Activated CD4-positive, CD25-positive, alpha-beta regulatory T cell treated with anti-CD3 and anti-CD28 coated beads, Interleukin-2, amount 50 U/mL, for 24 hours (primary cell): ENCODE measurements around the gene DCAF5.
"Not testable (repeated sequence)": the region's sequence is repeated elsewhere in the genome, so short reads cannot be mapped to it uniquely, and the experiment has no call there.

ENCODE experiments used
- ATAC-seq, 2 donors: fragments of 150-1000 bp; cut with Tn5 transposase; one replicate each; pipeline ENCODE4 v1.10.0; 2021; ENCODE audit warnings: mild to moderate bottlenecking in 1 of 2, moderate library complexity in 1 of 2

DCAF5 gene

GRCh38 chr14:69152902-69153151 is at the start of gene DCAF5:
DCAF5 (minus strand) TSS chr14:69153119; CDS start chr14:69152978, 141 bp downstream.
- peak in 1 of 2 donors; percentile 93 for ATAC-seq

GRCh38 chr14:69199786-69200185 is 46.9 kb upstream of the DCAF5 start:
- ATAC-seq: no peak

GRCh38 chr14:69193721-69194120 is 40.8 kb upstream of the DCAF5 start:
- no peak for ATAC-seq

GRCh38 chr14:69191340-69192111 is 38.6 kb upstream of the DCAF5 start, which contains the start of gene EXD2:
EXD2 (plus strand) TSS chr14:69191498; CDS start chr14:69209471, 17,973 bp downstream.
- peak; percentile 91 to 93 for ATAC-seq

GRCh38 chr14:69190191-69190590 is 37.3 kb upstream of the DCAF5 start:
- no peak for ATAC-seq

GRCh38 chr14:69183735-69184134 is 30.8 kb upstream of the DCAF5 start:
- ATAC-seq: no peak

GRCh38 chr14:69182580-69182979 is 29.7 kb upstream of the DCAF5 start:
- ATAC-seq: not testable (repeated sequence)

GRCh38 chr14:69181491-69181890 is 28.6 kb upstream of the DCAF5 start:
- no peak for ATAC-seq

GRCh38 chr14:69175130-69175529 is 22.2 kb upstream of the DCAF5 start:
- no peak for ATAC-seq

GRCh38 chr14:69171569-69171968 is 18.6 kb upstream of the DCAF5 start:
- no peak for ATAC-seq

- ATAC-seq: no peak
These were observed 17.9 kb upstream of the DCAF5 start for GRCh38 chr14:69170839-69171238.

- ATAC-seq: not testable (repeated sequence)
These were observed 12.9 kb upstream of the DCAF5 start for GRCh38 chr14:69165787-69166186.

- no peak for ATAC-seq
These were observed 8.7 kb upstream of the DCAF5 start for GRCh38 chr14:69161590-69161989.

GRCh38 chr14:69156224-69156623 is 3.3 kb upstream of the DCAF5 start:
- ATAC-seq: no peak

GRCh38 chr14:69154779-69155178 is 1.9 kb upstream of the DCAF5 start:
- ATAC-seq: no peak

GRCh38 chr14:69153873-69154270 is 953 bp upstream of the DCAF5 start:
- no peak for ATAC-seq

- ATAC-seq: peak in 1 of 2 donors; percentile 94
These were observed 393 bp upstream of the DCAF5 start for GRCh38 chr14:69153152-69153872.

- ATAC-seq: peak; percentile 4 to 6
These were observed 578 bp downstream of the DCAF5 start for GRCh38 chr14:69152181-69152901.

- ATAC-seq: peak; percentile 62 to 67
These were observed 1.3 kb downstream of the DCAF5 start for GRCh38 chr14:69151458-69152180.

- ATAC-seq: no peak
These were observed 3.3 kb downstream of the DCAF5 start for GRCh38 chr14:69149461-69150244.

- ATAC-seq: no peak
These were observed 10.8 kb downstream of the DCAF5 start for GRCh38 chr14:69142101-69142500.

GRCh38 chr14:69141550-69141949 is 11.4 kb downstream of the DCAF5 start:
- ATAC-seq: no peak
